NCI-H82 treated with DMSO at 0.1 percent for 48 hours (cell line): ENCODE measurements around the gene SLC44A3.

Experiments
- DNase-seq: peaks from one replicate; lab custom pipeline; 2025; ENCODE audit not compliant: unreplicated experiment; lab: John Stamatoyannopoulos, UW

The SLC44A3 gene

DNA sequence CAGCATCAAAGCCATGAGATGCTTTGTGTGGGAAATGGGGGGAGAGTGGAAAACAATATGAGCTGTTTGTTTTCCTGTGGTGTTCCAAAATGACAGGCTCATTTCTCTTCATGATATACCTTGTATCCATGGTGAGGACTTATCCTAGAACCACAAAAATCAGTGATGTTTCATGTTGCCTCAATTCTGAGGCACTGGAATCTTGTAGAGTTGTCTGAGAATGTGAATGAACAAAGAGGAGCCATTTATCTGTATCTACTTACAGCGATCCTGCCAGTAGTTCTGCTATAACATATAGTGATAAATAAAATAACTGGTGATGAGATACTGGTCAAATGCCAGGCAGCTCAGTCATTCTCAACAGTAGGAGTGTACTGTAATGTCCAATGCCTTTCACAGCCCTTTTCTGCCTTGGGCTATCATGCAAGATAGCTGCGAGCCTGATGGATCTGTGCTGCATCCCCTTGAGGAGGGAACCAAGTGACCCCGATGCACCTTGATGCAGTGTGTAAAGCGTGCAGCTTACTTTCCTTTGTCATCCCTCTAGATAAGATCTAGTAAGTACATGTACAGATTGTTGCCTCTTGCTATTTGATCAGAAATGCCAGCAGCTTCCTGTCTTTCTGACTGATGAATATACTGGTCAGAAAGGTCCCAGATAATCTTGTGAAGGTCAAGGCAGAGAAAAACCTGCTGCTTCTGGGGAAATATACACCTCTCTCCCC is 52.8 kb downstream of the SLC44A3 start:
- DNase-seq = no peak

DNA sequence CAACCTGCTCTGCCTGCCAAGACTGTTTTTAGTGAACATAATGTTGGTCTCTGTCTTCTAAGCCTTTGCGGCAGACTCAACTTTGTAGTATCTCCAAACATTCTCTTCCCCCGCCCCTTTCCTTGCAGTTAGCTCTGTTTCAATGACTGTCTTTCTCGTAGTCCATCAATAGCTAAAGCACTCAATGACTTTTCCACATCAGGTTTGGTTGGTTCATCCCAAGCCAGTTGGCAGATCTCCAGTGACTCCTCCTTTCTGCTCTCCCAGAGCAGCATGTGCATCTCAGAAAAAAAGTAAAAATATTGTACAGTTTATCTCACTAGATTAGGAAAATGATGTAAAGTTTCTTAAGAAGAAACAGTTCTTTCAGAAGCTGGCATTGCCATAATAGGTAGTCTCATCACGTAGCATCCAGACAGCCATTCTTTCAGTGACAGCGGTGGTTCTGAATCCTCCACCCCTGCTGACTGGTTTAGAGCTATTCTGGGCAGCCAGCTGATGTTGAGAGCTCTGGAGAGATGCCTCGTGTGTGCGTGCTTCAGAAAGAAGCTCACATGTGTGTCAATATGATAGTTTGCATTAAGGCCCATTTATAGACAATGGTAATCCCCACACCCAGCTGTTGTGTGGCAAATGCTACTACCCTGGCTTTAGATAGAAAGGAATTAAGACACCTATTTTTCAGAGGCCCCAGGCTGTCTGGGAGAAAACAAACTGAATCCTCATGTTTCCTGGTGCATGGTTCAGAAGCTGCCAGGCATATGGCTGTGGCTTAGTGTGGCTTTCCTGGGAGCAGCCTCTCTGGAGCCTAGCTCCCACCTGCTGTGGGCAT is 53.6 kb downstream of the SLC44A3 start:
- peak; percentile 84 for DNase-seq

DNA sequence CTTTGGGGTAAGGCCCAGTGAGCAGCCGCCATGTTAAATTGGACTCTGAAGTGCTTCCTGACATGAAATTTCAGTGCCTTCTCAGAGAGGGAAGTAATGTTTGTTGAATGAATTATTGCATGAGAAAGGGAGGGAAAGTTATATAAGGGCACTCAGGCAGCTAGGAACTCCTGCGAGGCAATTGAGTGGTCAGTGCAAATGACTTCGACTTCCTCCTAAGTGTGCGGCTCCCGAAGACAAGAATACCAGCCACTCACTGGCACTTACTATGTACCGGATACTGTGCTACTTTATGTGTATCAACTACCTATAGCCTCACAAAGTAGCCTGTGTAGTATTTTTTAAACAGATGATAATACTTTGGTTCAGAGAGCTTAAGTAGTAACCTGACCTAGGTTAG is 54.3 kb downstream of the SLC44A3 start:
- DNase-seq = no peak

GRCh38 chr1:94875794-94876193 is 55.6 kb downstream of the SLC44A3 start:
- no peak for DNase-seq

DNA sequence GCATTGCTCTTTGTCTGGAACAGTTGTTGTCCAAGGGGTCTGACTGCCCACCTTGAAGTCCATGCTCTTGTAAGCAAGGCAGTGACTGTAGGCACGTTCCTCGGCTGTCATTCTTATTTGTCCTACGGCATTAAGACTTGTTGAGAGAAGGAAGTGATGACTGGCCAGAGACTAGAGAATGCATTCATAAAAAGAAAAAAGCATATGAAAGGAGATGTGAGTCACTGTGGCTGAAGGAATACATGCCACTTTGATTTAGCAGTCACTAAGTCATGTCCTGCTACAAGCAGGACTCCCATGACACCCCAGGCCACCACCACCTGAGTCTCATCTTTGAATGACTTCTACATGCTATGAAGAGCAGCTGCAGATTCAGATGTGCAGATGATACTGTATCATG is 56.2 kb downstream of the SLC44A3 start:
- DNase-seq = no peak

GRCh38 chr1:94878329-94878728 is 58.2 kb downstream of the SLC44A3 start:
- DNase-seq = no peak

DNA sequence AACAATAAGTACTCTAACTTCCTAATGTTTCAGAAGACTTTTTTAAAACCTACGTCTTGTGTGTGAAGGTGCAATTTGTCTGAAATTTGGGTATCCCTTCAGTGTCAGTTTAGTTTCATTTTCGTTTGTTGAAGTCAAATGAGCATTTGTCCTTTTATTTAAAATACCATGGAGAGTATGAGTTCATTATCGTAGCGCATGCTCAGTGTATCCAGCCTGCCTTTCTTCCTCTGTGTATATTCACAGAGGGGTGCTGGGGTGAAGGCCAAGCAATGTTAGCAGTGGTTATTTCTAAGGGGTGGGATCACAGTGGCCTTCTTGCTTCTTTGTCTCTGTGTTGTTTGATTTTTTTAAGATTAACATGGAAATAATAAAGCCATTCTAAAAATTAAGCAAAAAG is 63.5 kb downstream of the SLC44A3 start:
- DNase-seq = no peak

GRCh38 chr1:94884106-94884505 is 63.9 kb downstream of the SLC44A3 start:
- DNase-seq = no peak

GRCh38 chr1:94884507-94884906 is 64.3 kb downstream of the SLC44A3 start:
- DNase-seq = no peak

- DNase-seq = no peak
Observed at GRCh38 chr1:94886361-94886760, 66.2 kb downstream of the SLC44A3 start.

DNA sequence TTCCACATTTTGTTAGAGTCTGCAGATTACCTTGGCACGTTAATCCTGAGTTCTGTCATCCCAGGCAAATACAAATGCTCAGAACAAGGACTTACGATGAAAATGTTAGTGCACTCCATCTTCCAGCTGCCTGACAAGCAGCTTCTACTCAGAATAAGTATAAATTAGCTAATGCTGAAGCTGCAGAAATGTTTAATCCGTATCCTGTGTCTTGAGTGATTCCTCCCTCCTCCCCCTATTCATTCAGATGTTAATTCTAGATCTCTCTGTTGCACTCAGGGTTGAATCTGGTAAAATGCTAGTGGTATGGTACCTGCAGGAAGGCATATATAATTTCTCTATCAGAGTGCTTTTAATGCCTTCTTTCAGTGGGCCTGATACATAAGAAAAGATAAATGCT is 66.9 kb downstream of the SLC44A3 start:
- no peak for DNase-seq

DNA sequence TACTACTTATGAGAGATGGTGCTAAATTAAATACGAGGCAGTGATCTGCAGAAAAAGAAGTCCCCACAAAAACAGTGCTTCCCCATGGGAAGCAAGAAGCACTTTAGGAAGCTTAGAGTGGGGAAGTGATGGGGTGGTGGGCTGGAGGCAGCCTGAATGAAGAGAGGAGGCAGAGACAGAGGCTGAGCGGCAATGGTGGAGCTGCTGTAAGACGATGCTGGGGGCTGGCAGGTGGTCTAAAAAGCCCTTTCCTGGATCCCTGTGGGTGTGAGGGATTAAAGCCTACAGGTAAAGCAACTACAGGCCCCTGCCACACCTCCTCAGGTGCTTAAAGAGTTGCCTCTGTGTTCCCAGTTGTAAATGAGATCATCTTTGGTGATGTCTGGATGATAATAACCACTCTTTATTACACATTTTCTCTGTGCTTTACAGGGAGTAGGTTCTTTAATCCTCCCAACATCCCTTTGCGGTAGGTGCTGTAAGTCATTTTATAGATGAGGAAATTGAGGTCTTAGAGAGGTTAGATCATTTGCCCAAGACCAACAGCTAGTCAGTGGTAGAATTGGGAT is 67.5 kb downstream of the SLC44A3 start:
- DNase-seq = no peak

DNA sequence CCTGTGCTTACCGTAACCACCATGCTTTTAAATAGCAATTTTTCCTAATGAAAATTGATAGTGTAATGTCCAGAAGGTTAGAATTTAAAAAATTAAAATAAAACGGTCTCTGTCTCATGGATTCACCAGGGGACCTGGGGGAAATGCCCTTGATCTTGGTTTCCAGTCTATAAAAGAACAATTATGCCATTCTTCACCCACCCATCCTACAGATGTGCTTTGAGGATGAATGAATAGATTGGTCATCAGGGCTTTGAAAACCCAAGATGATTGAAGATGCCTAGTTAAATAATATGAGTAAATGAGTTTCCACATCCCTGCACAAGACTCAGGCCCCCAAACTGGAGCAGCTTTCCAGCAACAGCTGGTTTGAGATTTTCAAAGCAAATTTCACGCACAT is 68.0 kb downstream of the SLC44A3 start:
- DNase-seq = no peak

- DNase-seq = no peak
Observed at GRCh38 chr1:94892604-94893254, 72.6 kb downstream of the SLC44A3 start.

DNA sequence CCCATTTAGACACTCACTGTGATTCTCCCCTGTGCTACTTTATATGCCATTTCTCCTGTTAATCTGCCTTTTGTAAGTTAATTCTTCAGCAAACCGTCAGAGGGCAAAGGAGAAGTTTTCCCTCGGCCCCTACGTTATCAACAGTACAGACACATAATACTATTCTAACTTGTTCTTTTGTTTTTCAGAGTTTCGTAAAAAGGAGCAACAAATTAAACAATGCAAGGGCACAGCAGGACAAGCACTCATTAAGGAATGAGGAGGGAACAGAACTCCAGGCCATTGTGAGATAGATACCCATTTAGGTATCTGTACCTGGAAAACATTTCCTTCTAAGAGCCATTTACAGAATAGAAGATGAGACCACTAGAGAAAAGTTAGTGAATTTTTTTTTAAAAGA is 74.5 kb downstream of the SLC44A3 start:
- no peak for DNase-seq

DNA sequence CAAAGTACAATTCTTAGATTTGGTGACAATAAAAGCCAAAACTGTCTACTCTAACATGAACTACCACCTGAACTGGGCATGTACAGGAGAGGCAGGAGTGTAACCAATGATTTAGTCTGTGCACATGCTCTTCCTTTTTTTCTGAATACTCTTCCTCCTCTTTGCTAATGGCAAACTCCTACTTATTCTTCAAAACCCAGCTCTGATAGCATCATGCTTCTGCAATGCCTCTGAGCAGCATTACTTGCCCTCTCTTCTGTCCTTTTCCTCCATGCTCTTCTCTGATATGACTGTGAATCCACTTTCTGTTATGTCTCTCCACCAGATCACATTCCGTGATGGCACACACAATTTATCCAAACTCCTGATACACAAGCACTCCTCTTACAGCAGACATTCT is 75.4 kb downstream of the SLC44A3 start:
- no peak for DNase-seq

DNA sequence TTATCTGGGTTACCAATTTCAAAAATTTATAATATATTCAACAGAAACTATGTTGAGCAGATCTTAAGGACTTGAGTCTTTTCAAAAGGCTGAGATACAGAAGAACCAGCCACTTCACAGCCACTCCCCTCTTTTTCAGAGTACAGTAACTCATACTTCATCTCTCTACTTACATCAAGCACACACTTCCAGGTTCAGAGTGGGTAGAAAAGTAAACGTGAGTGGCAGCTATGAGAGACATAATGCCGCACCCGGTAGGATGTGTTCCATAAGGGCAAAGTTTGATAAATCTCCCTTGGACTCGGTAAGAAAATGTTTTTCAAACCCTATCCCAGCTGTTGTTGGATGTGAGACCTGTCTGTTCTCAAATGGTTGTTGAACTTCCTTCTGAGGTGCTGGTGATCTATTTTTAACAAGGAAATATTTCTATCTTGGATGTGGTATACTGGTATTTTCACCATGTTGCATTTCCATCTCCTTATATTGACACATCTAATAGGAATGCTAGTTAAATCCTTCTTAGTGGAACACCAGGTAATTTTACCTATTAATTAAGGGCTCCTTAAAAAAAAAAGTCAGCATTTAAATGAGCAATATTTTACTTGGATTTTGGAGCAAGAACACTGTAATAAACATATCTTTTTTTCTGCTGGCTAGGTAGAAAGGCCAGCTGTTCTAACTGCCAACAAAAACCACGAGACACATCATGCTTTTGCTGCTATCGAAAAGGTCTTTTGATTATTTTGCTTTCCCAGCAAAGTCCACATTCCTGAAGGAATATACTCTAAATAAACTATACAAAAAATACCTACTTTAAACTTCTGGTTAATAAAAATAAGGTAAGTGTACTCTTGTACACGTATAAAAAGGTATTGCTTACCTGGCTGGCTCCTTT is 78.6 kb downstream of the SLC44A3 start:
- no peak for DNase-seq

- no peak for DNase-seq
Observed at GRCh38 chr1:94899756-94900155, 79.6 kb downstream of the SLC44A3 start.

DNA sequence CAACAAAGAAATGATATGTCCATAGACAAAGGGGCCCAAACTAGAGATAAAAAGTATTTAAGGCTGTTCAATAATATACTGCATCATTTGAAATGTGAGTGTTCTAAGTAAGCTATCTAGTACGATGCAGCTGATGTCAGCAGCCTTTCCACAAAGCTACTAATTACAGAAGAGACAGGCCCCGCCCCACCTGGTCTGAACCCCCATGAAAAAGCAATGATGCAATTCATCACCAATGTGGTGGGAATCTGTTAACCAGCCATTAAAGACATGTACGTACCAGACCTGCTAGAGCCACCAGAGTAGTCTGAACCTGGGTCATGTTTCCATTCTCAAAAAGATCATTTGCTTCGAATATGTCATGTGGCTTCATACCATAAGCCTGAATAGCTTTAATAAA is 81.7 kb downstream of the SLC44A3 start:
- DNase-seq = no peak

- no peak for DNase-seq
Observed at GRCh38 chr1:94903280-94904009, 83.3 kb downstream of the SLC44A3 start.
